Measurements from ENCODE around the gene MYH16. TPM values are rescaled to one million over a fixed set of nuclear protein-coding genes. Genes with fewer than 3 reads are reported as not detected.
"Not testable (repeated sequence)": the region's sequence is repeated elsewhere in the genome, so short reads cannot be mapped to it uniquely, and the experiment has no call there.

Gene MYH16
- not detected for total RNA-seq

GRCh38 chr7:99272476-99273045 lies at the start of gene MYH16:
MYH16 (plus strand) TSS chr7:99272839.
- DNase-seq (ENCODE audit: low spot score) = no peak

GRCh38 chr7:99224263-99224898 lies 48.3 kb upstream of the MYH16 start:
- DNase-seq (ENCODE audit: low spot score) = not testable (repeated sequence)

- no peak for DNase-seq (ENCODE audit: low spot score)
Observed at GRCh38 chr7:99224899-99225265, 47.8 kb upstream of the MYH16 start.

- no peak for DNase-seq (ENCODE audit: low spot score)
Observed at GRCh38 chr7:99229234-99229633, 43.4 kb upstream of the MYH16 start.

- no peak for DNase-seq (ENCODE audit: low spot score)
Observed at GRCh38 chr7:99232082-99232770, 40.4 kb upstream of the MYH16 start.

GRCh38 chr7:99232955-99233354 lies 39.7 kb upstream of the MYH16 start:
- DNase-seq (ENCODE audit: low spot score) = not testable (repeated sequence)

- DNase-seq (ENCODE audit: low spot score) = no peak
Observed at GRCh38 chr7:99234185-99234584, 38.5 kb upstream of the MYH16 start.

- DNase-seq (ENCODE audit: low spot score) = no peak
Observed at GRCh38 chr7:99235925-99236324, 36.7 kb upstream of the MYH16 start.

GRCh38 chr7:99237876-99238275 lies 34.8 kb upstream of the MYH16 start:
- DNase-seq (ENCODE audit: low spot score) = not testable (repeated sequence)

- DNase-seq (ENCODE audit: low spot score) = no peak
Observed at GRCh38 chr7:99238558-99239341, 33.9 kb upstream of the MYH16 start.

- no peak for DNase-seq (ENCODE audit: low spot score)
Observed at GRCh38 chr7:99242682-99243081, 30.0 kb upstream of the MYH16 start.

- DNase-seq (ENCODE audit: low spot score) = no peak
Observed at GRCh38 chr7:99243751-99244337, 28.8 kb upstream of the MYH16 start.

GRCh38 chr7:99244939-99245338 lies 27.7 kb upstream of the MYH16 start:
- DNase-seq (ENCODE audit: low spot score) = no peak

GRCh38 chr7:99248391-99249095 lies 24.1 kb upstream of the MYH16 start:
- DNase-seq (ENCODE audit: low spot score) = no peak

- DNase-seq (ENCODE audit: low spot score) = no peak
Observed at GRCh38 chr7:99249985-99250575, 22.6 kb upstream of the MYH16 start.

GRCh38 chr7:99252166-99252895 lies 20.3 kb upstream of the MYH16 start:
- no peak for DNase-seq (ENCODE audit: low spot score)

GRCh38 chr7:99253369-99253768 lies 19.3 kb upstream of the MYH16 start:
- no peak for DNase-seq (ENCODE audit: low spot score)

GRCh38 chr7:99254390-99254789 lies 18.2 kb upstream of the MYH16 start:
- DNase-seq (ENCODE audit: low spot score) = no peak

GRCh38 chr7:99255463-99255862 lies 17.2 kb upstream of the MYH16 start:
- no peak for DNase-seq (ENCODE audit: low spot score)

- no peak for DNase-seq (ENCODE audit: low spot score)
Observed at GRCh38 chr7:99257065-99257464, 15.6 kb upstream of the MYH16 start.
